Panc1 (cell line): ENCODE results near the gene FBXL3. TPM values are rescaled to one million over a fixed set of nuclear protein-coding genes. Genes with fewer than 3 reads are reported as not detected.

Experiments used
- ATAC-seq: fragments of 200-7000 bp; cut with Tn5 transposase; 2 replicates; pipeline ENCODE4 v1.9.1; 2020; ENCODE audit warnings: mild to moderate bottlenecking, moderate library complexity
- BruUV-seq: library from RNA; stranded (reverse); fragments of 400-500 nt; replicated peaks from 2 replicates; lab custom pipeline; 2021; lab: Mats Ljungman, UMichigan
- CTCF ChIA-PET: fragments of 300-600 bp; sonication (Branson Sonifier 250); formaldehyde crosslinking; loops from one replicate; lab custom pipeline; 2022; ENCODE audit warnings: antibody characterized with exemption; lab: Charles Lee
- POLR2A ChIA-PET: fragments of 300-600 bp; sonication (Branson Sonifier 250); formaldehyde crosslinking; loops from one replicate; lab custom pipeline; 2022; ENCODE audit warnings: antibody characterized with exemption; lab: Charles Lee
- DNase-seq: peaks from one replicate; pipeline ENCODE4 v3.0.0-alpha.2; 2010; ENCODE audit warnings: low read depth, low spot score
- H3K27ac ChIP-seq: 2 replicates; pipeline ENCODE4 v1.5.1; 2011; ENCODE audit warnings: mild to moderate bottlenecking, low read length, inconsistent platforms
- H3K27me3 ChIP-seq: fragments of 200-500 bp; sonication (Bioruptor generic); 2 replicates; pipeline ENCODE4 v1.6.0; 2014; ENCODE audit warnings: low read length, inconsistent platforms; ENCODE audit not compliant: control insufficient read depth, insufficient read depth
- H3K36me3 ChIP-seq: fragments of 200-500 bp; sonication (Bioruptor generic); 2 replicates; pipeline ENCODE4 v1.5.1; 2014; ENCODE audit warnings: inconsistent platforms, mild to moderate bottlenecking, low read length, moderate library complexity; ENCODE audit not compliant: control insufficient read depth, insufficient read depth
- H3K4me1 ChIP-seq: 2 replicates; pipeline ENCODE4 v1.5.1; 2011; ENCODE audit warnings: inconsistent platforms, mild to moderate bottlenecking, low read length, moderate library complexity; ENCODE audit not compliant: control insufficient read depth, insufficient read depth
- H3K4me3 ChIP-seq, 2 experiments: 2 replicates each; pipeline ENCODE4 v1.5.1; 2011 to 2012; ENCODE audit warnings: low read depth in 2 of 2, low read length in 2 of 2, mild to moderate bottlenecking in 2 of 2, inconsistent platforms in 1 of 2, moderate library complexity in 1 of 2
- H3K9me3 ChIP-seq: fragments of 200-500 bp; sonication (Bioruptor generic); 2 replicates; pipeline ENCODE4 v1.5.1; 2014; ENCODE audit warnings: low read depth, mild to moderate bottlenecking, inconsistent platforms, low read length, moderate library complexity; ENCODE audit not compliant: control insufficient read depth, insufficient read depth
- POLR2AphosphoS5 ChIP-seq: IDR thresholded peaks from 2 replicates; pipeline ENCODE4 v1.6.1; 2012; ENCODE audit warnings: mild to moderate bottlenecking, low read depth, low read length, moderate library complexity
- SIN3A ChIP-seq: IDR thresholded peaks from 2 replicates; pipeline ENCODE4 v1.6.1; 2012; ENCODE audit warnings: low read depth, mild to moderate bottlenecking, low read length, moderate library complexity, borderline replicate concordance; ENCODE audit not compliant: insufficient read depth
- TCF7L2 ChIP-seq: IDR thresholded peaks from 2 replicates; pipeline ENCODE4 v1.6.1; 2011; ENCODE audit warnings: mild to moderate bottlenecking, low read depth, low read length, inconsistent platforms
- in situ Hi-C: cut with HindIII; loops from 2 replicates; pipeline ENCODE4 v1.10.0; 2016; ENCODE audit warnings: low sequenced_read_pairs, low pct_unique_long_range_greater_than_20kb
- intact Hi-C: fragments of 100-400 bp; cut with micrococcal nuclease; formaldehyde crosslinking; loops from one replicate; pipeline ENCODE4 v1.10.0; 2022; ENCODE audit not compliant: unreplicated experiment
- total RNA-seq: library from RNA; stranded (reverse); gene quantifications from one replicate; pipeline ENCODE4 v1.2.1, GENCODE V29; 2021; ENCODE audit not compliant: unreplicated experiment
- TF ChIP-seq, protein P1 (sequence below), 2 experiments: IDR thresholded peaks; 2 replicates each; pipeline ENCODE4 v1.6.1; 2011 to 2012; ENCODE audit warnings: low read depth in 2 of 2, control low read depth in 1 of 2, low read length in 1 of 2, mild to moderate bottlenecking in 1 of 2, moderate library complexity in 1 of 2; ENCODE audit not compliant: insufficient read depth in 1 of 2
- TF ChIP-seq, protein P2 (sequence below): fragments of 450-650 bp; IDR thresholded peaks from 2 replicates; pipeline ENCODE4 v1.5.1; 2017; ENCODE audit warnings: mild to moderate bottlenecking

Gene FBXL3
- total RNA-seq, 1 experiment from 2014 or later = 18.5 TPM

DNA sequence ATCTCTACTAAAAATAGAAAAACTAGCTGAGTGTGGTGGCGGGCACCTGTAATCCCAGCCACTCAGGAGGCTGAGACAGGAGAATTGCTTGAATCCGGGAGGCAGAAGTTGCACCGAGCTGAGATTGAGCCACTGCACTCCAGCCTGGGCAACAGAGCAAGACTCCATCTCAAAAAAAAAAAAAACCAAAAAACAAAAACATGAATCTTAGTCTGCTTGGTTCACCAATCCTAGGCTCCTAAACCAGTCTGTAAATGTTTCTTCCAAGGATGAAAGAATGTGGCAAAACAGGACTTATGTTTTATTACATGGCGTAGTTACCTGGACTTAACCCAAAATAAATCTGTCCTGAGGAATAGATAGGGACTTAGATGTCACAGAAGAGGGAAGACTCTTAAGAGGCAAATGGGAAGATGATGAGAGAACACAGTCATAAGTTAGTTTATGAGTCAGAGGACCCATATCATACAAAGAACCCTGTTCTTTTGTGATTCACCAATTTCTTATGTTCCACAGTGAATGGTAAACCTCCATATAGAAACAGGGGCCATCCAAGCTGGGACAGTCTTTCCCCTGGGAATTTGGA is 6.9 kb upstream of the FBXL3 start:
- CTCF ChIA-PET = no interaction called here
- H3K9me3 ChIP-seq = no peaks in the 10 kb centered on the region
- no peaks in the 10 kb centered on the region for H3K36me3 ChIP-seq
- in situ Hi-C loops = no loop called here
- TF ChIP-seq, protein P1, sequence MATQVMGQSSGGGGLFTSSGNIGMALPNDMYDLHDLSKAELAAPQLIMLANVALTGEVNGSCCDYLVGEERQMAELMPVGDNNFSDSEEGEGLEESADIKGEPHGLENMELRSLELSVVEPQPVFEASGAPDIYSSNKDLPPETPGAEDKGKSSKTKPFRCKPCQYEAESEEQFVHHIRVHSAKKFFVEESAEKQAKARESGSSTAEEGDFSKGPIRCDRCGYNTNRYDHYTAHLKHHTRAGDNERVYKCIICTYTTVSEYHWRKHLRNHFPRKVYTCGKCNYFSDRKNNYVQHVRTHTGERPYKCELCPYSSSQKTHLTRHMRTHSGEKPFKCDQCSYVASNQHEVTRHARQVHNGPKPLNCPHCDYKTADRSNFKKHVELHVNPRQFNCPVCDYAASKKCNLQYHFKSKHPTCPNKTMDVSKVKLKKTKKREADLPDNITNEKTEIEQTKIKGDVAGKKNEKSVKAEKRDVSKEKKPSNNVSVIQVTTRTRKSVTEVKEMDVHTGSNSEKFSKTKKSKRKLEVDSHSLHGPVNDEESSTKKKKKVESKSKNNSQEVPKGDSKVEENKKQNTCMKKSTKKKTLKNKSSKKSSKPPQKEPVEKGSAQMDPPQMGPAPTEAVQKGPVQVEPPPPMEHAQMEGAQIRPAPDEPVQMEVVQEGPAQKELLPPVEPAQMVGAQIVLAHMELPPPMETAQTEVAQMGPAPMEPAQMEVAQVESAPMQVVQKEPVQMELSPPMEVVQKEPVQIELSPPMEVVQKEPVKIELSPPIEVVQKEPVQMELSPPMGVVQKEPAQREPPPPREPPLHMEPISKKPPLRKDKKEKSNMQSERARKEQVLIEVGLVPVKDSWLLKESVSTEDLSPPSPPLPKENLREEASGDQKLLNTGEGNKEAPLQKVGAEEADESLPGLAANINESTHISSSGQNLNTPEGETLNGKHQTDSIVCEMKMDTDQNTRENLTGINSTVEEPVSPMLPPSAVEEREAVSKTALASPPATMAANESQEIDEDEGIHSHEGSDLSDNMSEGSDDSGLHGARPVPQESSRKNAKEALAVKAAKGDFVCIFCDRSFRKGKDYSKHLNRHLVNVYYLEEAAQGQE (IDR thresholded peaks at IDR 0.05; ENCODE audit: insufficient read depth in 1 of 2, low read depth in 2 of 2, low read length in 1 of 2) = no peak
- TF ChIP-seq SIN3A (no peak), TCF7L2 (no peak), POLR2AphosphoS5 (no peak)
- TF ChIP-seq, protein P2, sequence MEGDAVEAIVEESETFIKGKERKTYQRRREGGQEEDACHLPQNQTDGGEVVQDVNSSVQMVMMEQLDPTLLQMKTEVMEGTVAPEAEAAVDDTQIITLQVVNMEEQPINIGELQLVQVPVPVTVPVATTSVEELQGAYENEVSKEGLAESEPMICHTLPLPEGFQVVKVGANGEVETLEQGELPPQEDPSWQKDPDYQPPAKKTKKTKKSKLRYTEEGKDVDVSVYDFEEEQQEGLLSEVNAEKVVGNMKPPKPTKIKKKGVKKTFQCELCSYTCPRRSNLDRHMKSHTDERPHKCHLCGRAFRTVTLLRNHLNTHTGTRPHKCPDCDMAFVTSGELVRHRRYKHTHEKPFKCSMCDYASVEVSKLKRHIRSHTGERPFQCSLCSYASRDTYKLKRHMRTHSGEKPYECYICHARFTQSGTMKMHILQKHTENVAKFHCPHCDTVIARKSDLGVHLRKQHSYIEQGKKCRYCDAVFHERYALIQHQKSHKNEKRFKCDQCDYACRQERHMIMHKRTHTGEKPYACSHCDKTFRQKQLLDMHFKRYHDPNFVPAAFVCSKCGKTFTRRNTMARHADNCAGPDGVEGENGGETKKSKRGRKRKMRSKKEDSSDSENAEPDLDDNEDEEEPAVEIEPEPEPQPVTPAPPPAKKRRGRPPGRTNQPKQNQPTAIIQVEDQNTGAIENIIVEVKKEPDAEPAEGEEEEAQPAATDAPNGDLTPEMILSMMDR = no peak
- intact Hi-C loops = no loop called here
- DNase-seq (no peak), ATAC-seq (no peak)
- no peaks in the 10 kb centered on the region for H3K4me1 ChIP-seq
- no peak overlapping the region for H3K4me3 ChIP-seq
- H3K27me3 ChIP-seq = no peaks in the 10 kb centered on the region
- no TSS peak for BruUV-seq
- no peak overlapping the region for H3K27ac ChIP-seq
- POLR2A ChIA-PET = interaction anchor here (0.6 kb wide), 1 partner anchor 567 kb away, joined by 10 read pairs; no protein-coding TSS in a partner anchor

DNA sequence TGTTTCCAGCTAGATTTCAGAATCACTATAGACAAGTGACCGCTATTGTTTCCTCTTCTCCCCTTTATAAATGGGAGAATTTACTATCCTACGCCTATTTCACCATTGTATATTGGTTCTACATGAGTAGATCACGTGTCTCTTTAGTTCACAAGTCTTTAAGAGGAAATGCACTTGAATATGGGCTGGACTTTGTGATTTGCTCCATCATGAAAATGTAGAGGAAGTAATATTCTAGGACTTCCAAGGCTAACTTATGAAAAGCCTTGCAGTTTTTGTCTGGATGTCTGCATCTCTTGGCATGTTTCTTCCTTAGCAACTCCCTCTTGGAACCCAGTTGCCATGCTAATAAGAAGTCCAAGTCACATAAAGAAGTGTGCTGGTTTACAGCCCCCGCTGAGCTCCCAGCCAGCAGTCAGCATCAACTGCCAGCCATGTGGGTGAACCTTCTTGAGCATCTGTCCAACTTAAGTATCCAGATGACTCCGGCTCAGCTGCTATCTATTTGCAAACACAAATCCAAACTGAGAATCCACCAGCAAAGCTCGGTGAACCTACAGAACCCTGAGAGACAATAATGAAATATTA is 4.8 kb upstream of the FBXL3 start:
- H3K27ac ChIP-seq = no peak overlapping the region
- no peaks in the 10 kb centered on the region for H3K27me3 ChIP-seq
- no peak for ATAC-seq
- in situ Hi-C loops = no loop called here
- ChIA-PET POLR2A (no interaction called here), CTCF (no interaction called here)
- no peak overlapping the region for H3K4me3 ChIP-seq
- peaks cover 3% of the 10 kb centered on the region; the same call in 1 of the 2 replicates for H3K4me1 ChIP-seq
- TF ChIP-seq POLR2AphosphoS5 = no peak
- TF ChIP-seq TCF7L2 = no peak
- no peak for TF ChIP-seq SIN3A
- TF ChIP-seq, protein P1 (IDR thresholded peaks at IDR 0.05; ENCODE audit: insufficient read depth in 1 of 2, low read depth in 2 of 2, low read length in 1 of 2) = no peak
- TF ChIP-seq, protein P2 = no peak
- no peaks in the 10 kb centered on the region for H3K9me3 ChIP-seq
- no peaks in the 10 kb centered on the region for H3K36me3 ChIP-seq
- intact Hi-C loops = no loop called here
- no TSS peak for BruUV-seq
- no peak for DNase-seq
